Right lobe of liver (tissue), 4 donors: ENCODE measurements around the gene ZDHHC3.

Experiments
- POLR2A ChIP-seq: fragments of 450-650 bp; IDR thresholded peaks from one replicate; pipeline ENCODE4 v1.6.1; 2017; ENCODE audit warnings: antibody characterized with exemption, mild to moderate bottlenecking
- TF ChIP-seq, protein P1 (sequence below), 4 donors: fragments of 200-600 bp in 3 of 4; fragments of 450-650 bp in 1 of 4; IDR thresholded peaks; one replicate each; pipeline versions ENCODE4 v1.5.1 to v1.8.0; 2016 to 2022; ENCODE audit warnings: antibody characterized with exemption in 4 of 4, mild to moderate bottlenecking in 2 of 4
- donor health status: DM: no; HTN: no; CAD: no.
- donor health status: DM: no; HTN: no; CAD: no.
- donor health status: DM: no; HTN: yes; CAD: no.

DNA sequence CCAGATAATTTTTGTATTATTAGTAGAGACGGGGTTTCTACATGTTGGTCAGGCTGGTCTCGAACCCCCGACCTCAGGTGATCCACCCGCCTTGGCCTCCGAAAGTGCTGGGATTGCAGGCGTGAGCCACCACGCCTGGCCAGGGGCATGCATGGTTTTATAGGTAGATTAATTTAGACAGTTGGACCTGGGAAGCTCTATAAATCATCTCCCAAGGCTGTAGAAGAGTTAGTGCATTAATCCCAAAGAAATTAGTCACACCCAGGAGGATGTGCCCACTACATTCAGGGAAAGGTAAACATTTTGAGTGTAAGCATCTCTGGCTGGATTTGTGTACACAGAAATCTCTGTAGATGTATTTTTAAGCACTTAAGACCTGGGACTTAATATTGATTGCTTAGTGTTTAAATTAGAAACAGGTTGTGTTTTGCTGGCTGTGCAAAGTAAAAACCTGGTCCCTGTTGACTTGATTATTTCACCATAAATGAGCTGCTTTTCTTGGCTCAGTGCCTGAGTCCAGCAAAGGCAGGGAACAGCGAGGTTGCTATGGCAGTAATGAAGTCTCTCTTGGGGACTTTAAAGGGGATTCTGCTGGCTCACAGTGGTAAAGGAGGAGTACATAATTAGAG lies 19.3 kb upstream of the ZDHHC3 start:
- TF ChIP-seq, protein P1, sequence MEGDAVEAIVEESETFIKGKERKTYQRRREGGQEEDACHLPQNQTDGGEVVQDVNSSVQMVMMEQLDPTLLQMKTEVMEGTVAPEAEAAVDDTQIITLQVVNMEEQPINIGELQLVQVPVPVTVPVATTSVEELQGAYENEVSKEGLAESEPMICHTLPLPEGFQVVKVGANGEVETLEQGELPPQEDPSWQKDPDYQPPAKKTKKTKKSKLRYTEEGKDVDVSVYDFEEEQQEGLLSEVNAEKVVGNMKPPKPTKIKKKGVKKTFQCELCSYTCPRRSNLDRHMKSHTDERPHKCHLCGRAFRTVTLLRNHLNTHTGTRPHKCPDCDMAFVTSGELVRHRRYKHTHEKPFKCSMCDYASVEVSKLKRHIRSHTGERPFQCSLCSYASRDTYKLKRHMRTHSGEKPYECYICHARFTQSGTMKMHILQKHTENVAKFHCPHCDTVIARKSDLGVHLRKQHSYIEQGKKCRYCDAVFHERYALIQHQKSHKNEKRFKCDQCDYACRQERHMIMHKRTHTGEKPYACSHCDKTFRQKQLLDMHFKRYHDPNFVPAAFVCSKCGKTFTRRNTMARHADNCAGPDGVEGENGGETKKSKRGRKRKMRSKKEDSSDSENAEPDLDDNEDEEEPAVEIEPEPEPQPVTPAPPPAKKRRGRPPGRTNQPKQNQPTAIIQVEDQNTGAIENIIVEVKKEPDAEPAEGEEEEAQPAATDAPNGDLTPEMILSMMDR (IDR thresholded peaks at IDR 0.05): no peak
- TF ChIP-seq POLR2A: no peak
